Smooth muscle cell (in vitro differentiated cells): ENCODE measurements around the gene PMEL. TPM values are rescaled to one million over a fixed set of nuclear protein-coding genes. Genes with fewer than 3 reads are reported as not detected.
"Not testable (repeated sequence)": the region's sequence is repeated elsewhere in the genome, so short reads cannot be mapped to it uniquely, and the experiment has no call there.

ENCODE experiments used
- DNase-seq: peaks from one replicate; lab custom pipeline; 2025; ENCODE audit not compliant: unreplicated experiment; lab: John Stamatoyannopoulos, UW
- H2AFZ ChIP-seq: fragments of 200-600 bp; sonication (generic); 2 replicates; pipeline ENCODE4 v1.6.0; 2016; ENCODE audit warnings: antibody characterized with exemption, low read depth, mild to moderate bottlenecking
- H3F3A ChIP-seq: fragments of 200-600 bp; sonication (generic); 2 replicates; pipeline ENCODE4 v1.6.0; 2017; ENCODE audit warnings: antibody characterized with exemption, low read depth
- H3K27ac ChIP-seq: fragments of 200-600 bp; sonication (generic); 2 replicates; pipeline ENCODE4 v1.5.1; 2016; ENCODE audit warnings: low read depth, mild to moderate bottlenecking
- H3K27me3 ChIP-seq: fragments of 200-600 bp; sonication (generic); 2 replicates; pipeline ENCODE4 v1.6.1; 2016; ENCODE audit warnings: low read depth, mild to moderate bottlenecking
- H3K36me3 ChIP-seq: fragments of 200-600 bp; sonication (generic); 2 replicates; pipeline ENCODE4 v1.5.1; 2016; ENCODE audit warnings: low read depth
- H3K4me1 ChIP-seq: fragments of 200-600 bp; sonication (generic); 2 replicates; pipeline ENCODE4 v1.5.1; 2016; ENCODE audit warnings: low read depth
- H3K4me2 ChIP-seq: fragments of 200-600 bp; sonication (generic); 2 replicates; pipeline ENCODE4 v1.6.0; 2016; ENCODE audit warnings: mild to moderate bottlenecking
- H3K4me3 ChIP-seq: fragments of 200-600 bp; sonication (generic); 2 replicates; pipeline ENCODE4 v1.5.1; 2016; ENCODE audit warnings: mild to moderate bottlenecking
- H3K79me2 ChIP-seq: fragments of 200-600 bp; sonication (generic); 2 replicates; pipeline ENCODE4 v1.6.0; 2016; ENCODE audit warnings: low read depth, mild to moderate bottlenecking
- H3K9ac ChIP-seq: fragments of 200-600 bp; sonication (generic); 2 replicates; pipeline ENCODE4 v1.6.0; 2016; ENCODE audit warnings: low read depth
- H3K9me3 ChIP-seq: fragments of 200-600 bp; sonication (generic); replicated peaks from 2 replicates; pipeline ENCODE4 v1.5.1; 2016; ENCODE audit warnings: low read depth
- H4K20me1 ChIP-seq: fragments of 200-600 bp; sonication (generic); 2 replicates; pipeline ENCODE4 v1.6.0; 2016; ENCODE audit warnings: low read depth
- WGBS: methylation state at CpG from one replicate; pipeline ENCODE4 v1.1.7; 2016; ENCODE audit warnings: low lambda C conversion rate; 5-methylcytosine and 5-hydroxymethylcytosine counted together
- polyA plus RNA-seq: library from polyadenylated mRNA; unstranded; fragments of >200 nt; fragmentation: Nextera tagmentation; extraction: Ambion mirVana; gene quantifications from 2 replicates; pipeline ENCODE4 v1.2.1, GENCODE V29; 2016
- total RNA-seq: library from RNA; depleted of rRNA; stranded (reverse); fragments of >200 nt; gene quantifications from 2 replicates; pipeline ENCODE4 v1.2.3, GENCODE V29; 2014
- TF ChIP-seq, protein P1 (sequence below): fragments of 200-600 bp; sonication (generic); IDR thresholded peaks from 2 replicates; pipeline ENCODE4 v1.5.1; 2017; ENCODE audit warnings: borderline replicate concordance, mild to moderate bottlenecking, antibody characterized with exemption; ENCODE audit not compliant: insufficient read depth, poor library complexity, severe bottlenecking

The PMEL gene
- total and polyA plus RNA-seq, 2 experiments from 2014 or later = 1.8 to 1.9 TPM

DNA sequence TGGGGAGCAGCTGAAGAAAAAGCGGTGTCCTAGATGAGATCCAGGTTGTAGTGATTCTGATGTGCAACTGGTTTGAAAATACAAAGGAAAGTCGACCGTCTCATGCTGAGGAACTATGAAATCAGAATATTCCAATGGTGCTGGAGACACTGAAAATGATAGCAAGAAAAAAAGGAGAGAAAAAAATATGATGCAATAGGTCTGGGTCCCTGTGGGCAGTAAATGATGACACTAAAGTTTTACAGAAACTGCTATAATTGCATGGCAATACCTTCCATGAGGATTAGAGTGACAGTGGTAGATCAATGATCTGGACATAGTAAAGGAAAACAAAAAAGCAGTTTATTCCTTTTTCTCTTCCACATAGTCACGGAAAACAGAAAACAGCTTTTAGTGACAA, 40.5 kb downstream of the PMEL start:
- peaks cover 28% of the 10 kb centered on the region for H4K20me1 ChIP-seq
- peaks cover 10% of the 10 kb centered on the region for H3F3A ChIP-seq
- H3K27ac ChIP-seq = peak overlapping the region; percentile 86
- TF ChIP-seq, protein P1, sequence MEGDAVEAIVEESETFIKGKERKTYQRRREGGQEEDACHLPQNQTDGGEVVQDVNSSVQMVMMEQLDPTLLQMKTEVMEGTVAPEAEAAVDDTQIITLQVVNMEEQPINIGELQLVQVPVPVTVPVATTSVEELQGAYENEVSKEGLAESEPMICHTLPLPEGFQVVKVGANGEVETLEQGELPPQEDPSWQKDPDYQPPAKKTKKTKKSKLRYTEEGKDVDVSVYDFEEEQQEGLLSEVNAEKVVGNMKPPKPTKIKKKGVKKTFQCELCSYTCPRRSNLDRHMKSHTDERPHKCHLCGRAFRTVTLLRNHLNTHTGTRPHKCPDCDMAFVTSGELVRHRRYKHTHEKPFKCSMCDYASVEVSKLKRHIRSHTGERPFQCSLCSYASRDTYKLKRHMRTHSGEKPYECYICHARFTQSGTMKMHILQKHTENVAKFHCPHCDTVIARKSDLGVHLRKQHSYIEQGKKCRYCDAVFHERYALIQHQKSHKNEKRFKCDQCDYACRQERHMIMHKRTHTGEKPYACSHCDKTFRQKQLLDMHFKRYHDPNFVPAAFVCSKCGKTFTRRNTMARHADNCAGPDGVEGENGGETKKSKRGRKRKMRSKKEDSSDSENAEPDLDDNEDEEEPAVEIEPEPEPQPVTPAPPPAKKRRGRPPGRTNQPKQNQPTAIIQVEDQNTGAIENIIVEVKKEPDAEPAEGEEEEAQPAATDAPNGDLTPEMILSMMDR = no peak
- no peaks in the 10 kb centered on the region for H3K27me3 ChIP-seq
- H3K36me3 ChIP-seq = no peaks in the 10 kb centered on the region
- H3K4me2 ChIP-seq = peak overlapping the region; percentile 90
- 93% methylated on average over 4 of the region's 4 CpGs for WGBS
- H3K79me2 ChIP-seq = peaks cover 78% of the 10 kb centered on the region
- no peak overlapping the region for H2AFZ ChIP-seq
- H3K4me3 ChIP-seq = peak overlapping the region; percentile 82
- peak overlapping the region; percentile 90 for H3K9ac ChIP-seq
- H3K9me3 ChIP-seq = no peaks in the 10 kb centered on the region
- no peak for DNase-seq
- peaks cover 12% of the 10 kb centered on the region for H3K4me1 ChIP-seq

DNA sequence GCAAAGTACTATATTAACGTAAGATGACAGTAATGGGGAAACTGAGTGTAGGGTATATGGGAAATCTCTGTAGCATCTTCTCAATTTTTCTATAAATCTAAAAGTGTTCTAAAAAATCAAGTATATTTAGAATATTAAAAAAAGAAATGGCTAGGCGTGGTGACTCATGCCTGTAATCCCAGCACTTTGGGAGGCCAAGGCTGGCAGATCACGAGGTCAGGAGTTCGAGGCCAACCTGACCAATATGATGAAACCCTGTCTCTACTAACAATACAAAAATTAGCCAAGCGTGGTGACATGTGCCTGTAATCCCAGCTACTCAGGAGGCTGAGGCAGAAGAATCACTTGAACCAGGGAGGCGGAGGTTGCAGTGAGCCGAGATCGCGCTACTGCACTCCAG, 42.2 kb downstream of the PMEL start:
- not testable (repeated sequence) for H3K4me3 ChIP-seq, DNase-seq, H3K4me2 ChIP-seq, H2AFZ ChIP-seq, H3K9ac ChIP-seq, H3K27ac ChIP-seq, H3F3A ChIP-seq, H3K27me3 ChIP-seq, H3K36me3 ChIP-seq, H3K9me3 ChIP-seq
- Histone ChIP-seq H3K79me2 (peaks cover 89% of the 10 kb centered on the region), H3K4me1 (peaks cover 11% of the 10 kb centered on the region), H4K20me1 (peaks cover 38% of the 10 kb centered on the region)
- WGBS = 98% methylated on average over 9 of the region's 9 CpGs

DNA sequence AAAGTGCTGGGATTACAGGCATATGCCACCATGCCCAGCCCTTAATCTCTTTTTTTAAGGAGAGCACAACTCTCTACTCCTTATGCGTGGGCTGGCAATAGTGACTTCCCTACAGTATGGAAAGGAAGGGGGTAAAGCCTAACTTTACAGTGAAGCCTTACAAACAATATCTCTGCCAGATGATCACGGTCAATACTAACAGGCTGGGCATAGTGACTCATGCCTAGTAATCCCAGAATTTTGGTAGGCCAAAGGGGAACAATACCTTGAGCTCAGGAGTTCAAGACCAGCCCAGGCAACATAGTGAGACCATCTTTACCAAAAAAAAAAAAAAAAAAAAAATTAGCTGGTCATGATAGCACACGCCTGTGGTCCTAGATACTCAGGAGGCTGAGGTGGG, 43.7 kb downstream of the PMEL start:
- no peak for DNase-seq
- Histone ChIP-seq H3K9me3 (no peaks in the 10 kb centered on the region), H2AFZ (no peak overlapping the region), H3K9ac (no peak overlapping the region), H4K20me1 (peaks cover 41% of the 10 kb centered on the region), H3K4me2 (no peak overlapping the region), H3K79me2 (peaks cover 97% of the 10 kb centered on the region), H3F3A (no peaks in the 10 kb centered on the region), H3K27me3 (no peaks in the 10 kb centered on the region), H3K4me1 (peaks cover 11% of the 10 kb centered on the region), H3K4me3 (no peak overlapping the region), H3K36me3 (no peaks in the 10 kb centered on the region), H3K27ac (no peak overlapping the region)
- WGBS = 89% methylated on average over 3 of the region's 3 CpGs
- TF ChIP-seq, protein P1 = no peak

DNA sequence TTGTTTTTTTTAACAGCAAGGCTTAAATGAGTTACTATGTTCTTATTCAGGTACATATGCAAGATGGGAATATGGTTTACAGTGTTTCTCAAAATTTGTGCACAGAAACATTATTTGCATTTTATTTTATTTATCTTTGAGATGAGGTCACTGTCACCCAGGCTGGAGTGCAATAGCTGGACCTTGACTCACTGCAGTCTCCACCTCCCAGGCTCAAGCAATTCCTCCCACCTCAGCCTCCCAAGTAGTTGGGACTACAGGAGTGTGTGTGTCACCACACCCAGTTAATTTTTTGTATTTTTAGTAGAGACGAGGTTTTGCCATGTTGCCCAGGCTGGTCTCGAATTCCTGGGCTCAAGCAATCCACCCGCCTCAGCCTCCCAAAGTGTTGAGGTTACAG, 46.8 kb downstream of the PMEL start:
- not testable (repeated sequence) for H3K9ac ChIP-seq, H3K9me3 ChIP-seq, H3K36me3 ChIP-seq, H3K4me2 ChIP-seq, H3K4me1 ChIP-seq, H2AFZ ChIP-seq, H3F3A ChIP-seq, H3K27me3 ChIP-seq, DNase-seq, H3K4me3 ChIP-seq
- peak overlapping the region; percentile 68 for H3K27ac ChIP-seq
- 84% methylated on average over 3 of the region's 3 CpGs for WGBS
- peaks cover 70% of the 10 kb centered on the region for H4K20me1 ChIP-seq
- H3K79me2 ChIP-seq = peaks cover 96% of the 10 kb centered on the region

DNA sequence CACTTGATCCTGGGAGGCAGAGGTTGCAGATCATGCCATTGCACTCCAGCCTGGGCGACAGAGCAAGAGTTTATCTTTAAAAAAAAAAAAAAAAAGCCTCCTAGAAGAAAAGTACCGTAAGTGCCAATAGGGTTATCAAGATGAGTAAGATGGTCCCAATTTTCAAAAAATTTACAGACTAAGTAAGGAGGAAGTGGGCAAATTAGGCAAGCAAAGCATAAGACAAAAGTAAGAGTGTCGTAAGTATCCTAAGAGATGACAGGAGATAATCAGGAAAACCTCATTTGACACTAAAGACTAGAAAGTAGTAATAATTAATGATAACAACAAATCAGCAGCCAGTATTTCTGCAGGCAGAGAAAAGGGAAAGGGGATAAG, 50.4 kb downstream of the PMEL start:
- no peak overlapping the region for H3K4me3 ChIP-seq
- peaks cover 49% of the 10 kb centered on the region for H4K20me1 ChIP-seq
- no peaks in the 10 kb centered on the region for H3K27me3 ChIP-seq
- H3K79me2 ChIP-seq = peaks cover 94% of the 10 kb centered on the region
- no peaks in the 10 kb centered on the region for H3K9me3 ChIP-seq
- H3K4me2 ChIP-seq = no peak overlapping the region
- H3K27ac ChIP-seq = no peak overlapping the region
- no peak for DNase-seq
- no peaks in the 10 kb centered on the region for H3K4me1 ChIP-seq
- no peak overlapping the region for H3K9ac ChIP-seq
- no peaks in the 10 kb centered on the region for H3F3A ChIP-seq
- 84% methylated on average over 3 of the region's 3 CpGs for WGBS
- H3K36me3 ChIP-seq = peaks cover 11% of the 10 kb centered on the region
- no peak overlapping the region for H2AFZ ChIP-seq
- TF ChIP-seq, protein P1 = no peak
